NCI-H2171 treated with DMSO at 0.1 percent for 48 hours (cell line): Measurements from ENCODE around the gene LINC00237.

Experiments used
- DNase-seq: peaks from one replicate; lab custom pipeline; 2025; lab: John Stamatoyannopoulos, UW

LINC00237 gene

DNA sequence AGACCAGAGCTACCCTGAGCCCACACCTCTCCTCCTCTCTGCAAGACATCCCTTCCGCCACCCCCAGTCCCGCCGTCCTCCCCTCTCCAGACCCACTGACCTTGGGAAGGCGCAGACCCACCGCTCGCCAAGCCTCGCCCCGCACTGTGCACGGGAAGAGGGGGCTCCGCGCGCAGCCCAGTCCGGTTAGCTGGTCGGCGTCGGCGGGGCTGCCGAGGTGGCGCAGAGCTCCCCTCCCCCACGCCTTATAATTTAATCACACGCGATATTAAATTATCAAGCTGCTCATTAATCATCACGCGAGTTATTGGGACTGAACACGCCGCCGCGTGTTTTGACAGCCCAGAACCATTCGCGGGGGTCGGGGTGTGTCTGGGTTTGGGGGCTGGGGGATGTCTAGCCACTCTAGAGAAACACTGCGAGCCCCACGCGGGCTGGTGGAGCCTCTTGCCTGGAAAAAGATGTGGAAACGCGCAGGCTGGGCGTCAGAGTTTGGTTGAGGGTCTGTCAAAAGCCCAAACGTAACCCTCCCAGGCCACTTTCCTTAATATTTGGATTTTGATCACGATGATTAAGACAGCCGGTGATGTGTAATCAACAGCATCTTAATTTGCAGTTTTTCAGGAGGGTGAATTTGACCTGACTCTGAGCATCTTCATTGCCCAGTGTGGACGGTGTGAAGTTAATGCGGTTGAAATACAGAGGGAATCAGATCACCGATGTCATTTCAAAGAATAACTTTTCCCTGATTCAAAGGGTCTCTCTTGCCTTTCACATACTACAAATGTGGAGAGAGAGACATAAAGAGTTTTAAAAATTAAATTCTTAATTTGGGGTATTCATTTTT, at the start of gene LINC00237:
LINC00237 (minus strand) TSS at position 188 of the 847 bp plus-strand sequence.
- DNase-seq = no peak

DNA sequence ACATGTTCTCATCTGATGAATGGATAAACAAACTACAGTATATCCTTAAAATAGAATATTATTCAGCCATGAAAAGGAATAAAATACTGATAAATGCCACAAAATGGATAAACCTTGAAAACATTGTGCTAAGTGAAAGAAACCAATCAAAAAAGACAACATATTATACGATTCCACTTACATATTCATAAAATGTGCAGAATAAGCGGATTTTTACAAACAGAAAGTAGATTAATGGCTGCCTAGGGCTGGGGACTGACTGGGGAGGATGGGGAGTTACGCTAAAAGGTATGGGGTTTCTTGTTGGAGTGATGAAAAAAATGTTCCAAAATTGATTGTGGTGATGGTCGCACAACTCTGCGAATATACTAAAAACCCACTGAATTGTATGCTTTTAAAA, 49.1 kb upstream of the LINC00237 start:
- no peak for DNase-seq

DNA sequence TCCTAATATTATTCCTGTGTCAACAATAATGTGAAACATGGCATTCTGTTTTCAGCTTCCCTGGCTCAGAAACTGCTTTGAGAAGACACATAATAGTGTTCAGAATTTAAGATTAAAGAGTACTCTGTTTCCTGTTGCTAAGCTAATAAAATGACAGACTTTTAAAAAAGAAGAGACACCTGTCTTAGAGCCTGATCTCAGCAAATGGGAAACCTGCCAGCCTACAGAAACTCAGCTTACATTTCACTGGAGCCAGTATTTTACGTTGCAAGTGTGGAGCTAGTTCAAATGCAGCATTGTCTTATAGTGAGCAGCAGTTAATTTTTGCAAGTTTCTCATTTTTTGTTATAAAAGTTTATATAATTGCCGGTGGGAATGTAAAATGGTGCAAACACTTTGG, 48.5 kb upstream of the LINC00237 start:
- DNase-seq = no peak

DNA sequence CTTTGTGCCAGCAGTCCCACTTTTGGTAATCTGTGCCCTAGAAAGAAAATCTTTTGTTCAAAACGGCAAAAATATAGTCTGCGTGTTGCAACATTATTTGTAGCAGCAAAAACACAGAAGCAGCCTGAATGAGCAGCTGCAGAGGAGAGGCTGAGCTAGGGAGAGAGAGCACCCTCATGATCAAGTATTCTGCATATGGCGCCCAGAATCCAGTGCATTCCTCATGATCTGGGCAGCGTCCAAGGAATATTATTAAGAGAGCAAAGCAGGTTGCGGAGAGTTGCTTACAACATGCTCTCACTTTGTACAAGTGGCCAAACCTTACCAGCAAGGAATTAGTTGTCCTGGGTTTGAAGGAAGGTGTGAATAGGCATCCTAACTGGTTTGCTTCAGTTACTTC, 45.6 kb upstream of the LINC00237 start:
- no peak for DNase-seq

DNA sequence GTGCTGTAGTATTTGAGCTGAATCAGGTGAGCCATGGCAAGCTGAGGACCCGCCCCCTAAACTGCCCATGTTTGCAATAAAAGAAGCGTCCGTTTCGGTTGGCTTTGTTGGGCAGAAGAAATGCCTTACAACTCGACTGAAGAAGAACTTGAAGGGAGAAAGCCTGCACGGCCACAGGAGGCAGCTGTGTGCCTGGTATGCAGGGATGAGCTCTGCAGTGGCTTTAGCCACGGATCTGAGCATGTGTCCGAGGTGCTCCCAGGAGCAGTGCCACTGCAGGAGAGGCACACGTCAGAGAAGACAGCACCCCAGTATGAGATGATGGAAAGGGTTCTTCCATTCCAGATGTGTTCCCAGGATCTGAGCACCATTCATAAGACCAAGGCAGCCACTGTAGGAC, 43.2 kb upstream of the LINC00237 start:
- DNase-seq = no peak

DNA sequence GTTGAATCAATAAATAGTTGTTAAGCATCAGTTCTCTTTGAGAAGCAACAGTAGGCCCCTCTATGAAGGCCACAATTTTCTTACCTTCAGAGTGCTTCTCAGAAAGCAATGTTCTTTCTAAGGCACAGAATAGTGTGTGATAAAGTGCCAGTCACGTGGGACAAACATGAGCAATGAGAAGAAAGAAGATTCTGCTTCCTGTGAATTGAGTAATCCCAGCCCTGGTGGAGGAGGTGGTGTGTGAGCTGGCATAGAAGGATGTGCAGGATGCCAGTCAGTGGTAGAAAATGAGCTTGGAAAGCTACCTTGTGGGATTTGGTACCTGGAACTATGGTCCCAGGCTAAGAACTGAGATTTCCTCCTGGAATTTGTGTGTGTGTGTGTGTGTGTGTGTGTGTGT, 41.4 kb upstream of the LINC00237 start:
- no peak for DNase-seq

DNA sequence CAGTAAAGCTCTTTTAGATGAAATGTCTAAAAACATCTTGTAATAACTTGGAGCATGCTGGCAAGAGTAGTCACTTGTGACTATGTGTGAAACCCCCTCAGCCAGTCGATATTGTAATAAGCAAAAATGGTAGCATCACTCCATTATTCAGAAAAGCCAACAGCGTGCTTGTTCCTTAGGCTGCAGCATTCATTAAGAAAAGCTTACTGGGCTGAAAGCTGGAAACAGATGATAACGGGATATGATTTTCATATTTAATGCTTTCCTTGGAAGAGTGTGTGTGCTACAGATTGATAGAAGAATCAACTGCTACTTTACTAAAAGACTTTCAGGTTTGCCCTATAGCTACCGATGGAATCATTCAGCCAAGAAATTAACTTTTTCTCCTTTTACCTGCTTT, 40.1 kb upstream of the LINC00237 start:
- DNase-seq = no peak

DNA sequence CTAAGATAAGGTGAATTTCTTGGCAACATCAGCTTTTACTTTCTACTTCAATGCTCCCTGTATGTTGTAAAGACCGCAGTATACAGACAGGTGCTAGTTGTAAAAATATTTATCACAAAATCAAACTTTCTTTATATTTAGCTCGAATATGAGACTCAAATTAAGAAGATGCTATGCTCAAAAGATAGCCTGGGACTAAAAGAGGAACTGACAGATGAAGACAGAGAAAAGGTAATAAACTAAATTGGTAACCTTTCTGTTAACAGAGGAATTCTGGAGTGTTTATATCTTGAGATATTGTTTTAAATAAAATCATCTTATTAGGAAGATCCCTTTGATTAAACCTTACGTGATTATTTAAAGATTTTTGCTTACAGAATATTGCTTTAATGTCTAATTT, 39.3 kb upstream of the LINC00237 start:
- no peak for DNase-seq

DNA sequence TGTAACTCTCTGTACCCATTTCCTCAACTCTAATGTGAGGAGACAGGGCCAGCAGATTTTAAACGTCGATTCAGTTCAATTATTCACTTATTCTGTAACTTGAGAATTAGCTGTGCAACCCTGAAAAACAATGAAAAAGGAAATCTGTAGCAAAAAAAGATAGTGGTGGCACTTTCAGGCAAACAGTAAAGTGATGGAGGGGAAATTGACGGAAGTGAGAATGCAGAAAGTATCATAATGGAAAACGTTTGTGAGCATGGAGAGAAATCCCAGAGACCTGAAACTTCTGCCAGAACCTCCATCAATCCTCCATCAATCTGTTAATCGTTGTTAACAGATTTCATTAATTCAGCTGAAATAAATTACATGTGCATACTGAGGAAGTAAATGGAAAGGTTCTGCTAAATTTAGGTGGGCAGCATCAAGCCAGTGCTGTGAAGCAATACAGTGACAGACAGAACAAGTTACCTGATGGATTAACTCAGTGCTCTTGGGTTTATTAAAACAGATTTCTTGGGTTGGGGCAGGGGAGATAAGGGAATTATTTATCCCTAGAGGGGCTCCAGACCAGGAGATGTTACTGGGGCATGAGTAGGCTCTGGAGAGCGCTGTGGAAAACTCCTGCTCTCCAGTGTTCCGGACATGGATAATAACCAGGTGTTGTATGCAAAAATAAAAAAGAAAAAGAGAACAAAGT, 37.2 kb upstream of the LINC00237 start:
- no peak for DNase-seq

DNA sequence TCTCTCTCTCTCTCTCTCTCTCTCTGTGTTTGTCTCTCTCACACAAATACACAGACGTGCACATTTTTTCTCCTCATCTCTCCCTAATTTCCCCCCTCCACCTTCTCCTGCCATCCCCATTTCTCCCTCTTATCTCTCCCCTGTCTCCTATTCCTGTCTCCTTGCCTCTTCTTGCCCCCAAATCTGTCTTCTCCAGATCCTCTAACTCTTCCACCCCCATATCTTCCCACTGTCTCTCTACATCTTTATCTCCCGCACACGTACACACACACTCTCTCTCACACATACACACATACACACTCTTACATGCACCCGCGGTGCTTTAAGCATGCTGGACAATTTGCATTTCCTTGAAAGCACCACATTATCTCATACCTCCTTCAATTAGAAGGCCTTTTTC, 35.7 kb upstream of the LINC00237 start:
- no peak for DNase-seq

DNA sequence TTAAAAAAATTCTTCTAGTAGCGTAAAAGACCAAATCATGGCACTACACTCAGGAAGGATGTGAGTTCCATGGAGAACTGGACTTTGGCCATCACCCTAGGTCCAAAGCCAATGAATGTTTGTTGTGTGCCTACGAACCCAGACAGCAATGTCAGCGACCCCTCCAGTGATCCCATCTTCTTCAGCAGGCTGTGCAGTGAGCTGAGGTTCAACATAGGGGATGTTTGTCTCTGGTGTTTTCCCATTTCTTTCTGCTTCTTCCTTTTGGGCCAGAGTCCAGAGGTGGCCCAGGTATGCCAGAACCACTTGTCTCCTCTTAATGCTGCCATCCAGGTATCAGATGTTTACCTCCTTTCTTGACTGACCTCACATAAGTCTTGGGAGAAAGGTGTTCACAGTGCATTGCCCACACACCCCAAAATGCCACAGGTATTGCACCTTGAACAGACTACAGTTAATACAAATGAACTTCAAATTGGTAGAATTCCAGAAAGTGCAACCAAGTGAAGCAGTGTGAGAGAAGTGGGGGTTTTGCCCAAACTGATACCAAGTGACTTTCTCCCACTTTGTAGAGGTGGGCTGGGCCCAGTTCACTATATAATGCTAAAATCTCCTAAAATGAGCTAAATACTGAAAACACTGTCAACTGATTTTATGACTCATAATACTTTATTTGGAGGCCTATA, 33.9 kb upstream of the LINC00237 start:
- no peak for DNase-seq

DNA sequence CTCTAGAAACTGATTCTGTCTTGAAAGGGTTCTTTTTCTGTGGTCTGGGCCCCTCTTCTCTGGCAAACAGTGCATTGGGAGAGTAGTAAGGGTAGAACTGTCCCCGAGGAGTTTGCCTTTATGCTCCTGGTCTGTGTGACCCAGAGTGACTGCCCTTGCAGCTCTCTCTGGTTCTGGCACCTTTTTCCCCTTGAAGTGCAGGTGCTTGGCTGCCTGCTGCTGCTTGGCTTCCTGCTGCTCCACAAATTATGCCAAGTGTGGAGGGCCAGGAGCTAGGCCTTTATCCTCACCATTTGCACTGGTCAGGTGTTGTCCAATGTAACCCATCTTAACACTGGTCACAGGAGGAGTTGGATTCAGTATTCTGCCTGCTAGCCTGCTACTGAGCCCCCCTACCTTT, 30.9 kb upstream of the LINC00237 start:
- no peak for DNase-seq

DNA sequence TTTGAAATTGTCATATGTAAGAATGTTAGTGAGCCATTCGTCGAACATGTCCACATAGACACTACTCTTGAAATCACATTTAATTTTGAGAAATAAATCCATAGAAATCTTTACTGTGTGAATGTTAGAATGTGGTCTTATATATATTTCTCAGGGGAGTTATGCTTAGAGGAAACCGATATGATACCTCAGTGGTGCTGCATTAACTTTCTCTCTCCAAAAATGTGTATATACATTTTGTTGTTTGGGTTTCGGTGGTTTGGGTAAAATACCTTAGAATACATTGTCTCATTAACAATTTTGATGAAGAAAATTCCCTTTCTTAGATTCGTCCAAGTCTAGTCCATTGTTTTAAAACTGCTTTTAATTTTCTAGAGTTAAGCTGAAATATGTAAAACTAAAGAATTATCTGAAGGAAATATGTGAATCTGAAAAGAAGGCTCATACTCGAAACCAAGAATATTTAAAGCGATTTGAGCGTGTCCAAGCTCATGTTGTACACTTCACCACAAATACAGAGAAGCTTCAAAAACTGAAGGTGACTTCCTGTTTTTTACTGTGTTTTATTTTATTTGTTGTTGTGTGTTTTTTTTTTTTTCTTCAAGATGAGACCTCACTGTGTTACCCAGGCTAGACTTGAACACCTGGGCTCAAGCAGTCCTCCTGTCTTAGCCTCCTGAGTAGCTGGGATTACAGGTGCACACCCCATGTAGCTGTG, 30.0 kb upstream of the LINC00237 start:
- DNase-seq = no peak

DNA sequence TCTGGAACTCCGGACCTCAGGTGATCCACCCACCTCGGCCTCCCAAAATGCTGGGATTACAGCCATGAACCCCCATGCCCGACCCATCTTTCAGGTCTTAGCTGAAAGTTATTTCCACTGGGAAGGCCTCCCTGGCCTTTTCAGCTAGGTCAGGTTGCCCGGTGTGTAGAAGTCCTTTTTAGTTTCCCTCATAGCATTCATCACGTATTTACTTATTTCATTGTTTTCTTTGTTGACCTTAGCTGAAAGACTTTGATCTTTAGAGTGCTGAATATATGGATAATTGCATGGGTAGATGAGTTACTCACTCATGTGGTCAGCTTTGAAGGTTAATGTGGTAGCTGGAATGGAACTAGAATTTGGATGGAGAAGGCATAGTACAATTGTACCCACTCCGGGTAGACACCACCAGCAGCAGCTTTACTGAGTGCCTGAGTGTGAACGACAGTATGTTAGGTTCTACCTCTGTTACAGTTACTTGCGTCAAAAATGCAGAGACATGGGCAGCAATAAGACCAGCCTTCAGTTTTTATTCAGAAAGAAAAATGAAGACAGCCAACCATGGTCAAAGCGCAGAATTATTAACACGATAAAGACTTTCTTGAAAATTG, 28.8 kb upstream of the LINC00237 start:
- DNase-seq = no peak

DNA sequence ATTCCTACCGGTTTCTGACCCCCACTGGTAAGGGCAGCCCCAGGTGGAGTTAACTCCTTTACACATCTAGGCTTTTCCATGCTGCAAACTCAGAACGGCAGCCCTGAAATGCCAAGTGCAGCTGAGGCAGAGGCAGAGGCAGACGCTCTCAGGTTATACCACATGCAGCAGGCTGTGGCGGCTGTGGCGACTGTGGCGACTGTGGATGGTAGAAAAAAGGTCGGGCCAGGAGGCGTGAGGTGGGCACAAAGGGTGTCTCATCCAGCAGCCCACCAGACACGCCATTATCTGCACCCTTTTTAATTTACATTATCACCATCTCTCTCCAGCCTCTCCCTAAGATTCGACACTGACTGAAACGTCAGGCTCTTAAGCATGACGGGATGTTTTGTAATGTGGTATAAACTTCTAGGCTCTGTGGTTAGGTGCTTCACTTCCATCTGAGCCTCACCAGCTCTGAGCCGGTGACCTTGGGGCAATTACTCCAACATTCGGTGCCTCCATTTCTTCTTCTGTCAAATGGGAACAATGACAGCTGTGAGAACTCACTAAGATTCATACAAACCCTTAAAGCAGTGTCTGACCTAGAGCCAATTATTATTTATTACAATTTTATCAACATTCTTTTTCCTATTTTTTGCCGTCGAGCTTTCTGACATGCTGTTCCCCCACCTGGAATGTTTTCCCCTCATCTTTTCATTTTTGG, 27.9 kb upstream of the LINC00237 start:
- no peak for DNase-seq

DNA sequence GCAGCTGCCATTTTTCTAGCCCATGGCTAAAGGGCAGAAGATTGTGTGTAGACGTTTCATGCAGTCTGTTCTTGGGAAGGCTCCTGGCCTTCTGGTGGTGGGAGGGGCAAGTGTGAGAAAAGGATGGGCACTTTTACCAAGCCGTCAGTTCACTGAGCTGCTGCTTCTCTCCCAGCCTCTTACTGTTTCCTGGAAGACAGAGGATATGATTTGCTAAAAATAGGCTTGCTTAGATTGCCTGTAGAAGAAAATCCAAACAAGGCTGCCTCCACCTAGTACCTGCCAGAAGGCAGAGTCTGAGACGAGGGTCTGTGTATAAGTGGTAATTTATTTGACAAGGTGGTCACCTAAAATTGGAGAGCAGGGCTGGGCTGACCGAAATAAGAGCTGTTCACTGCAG, 27.2 kb upstream of the LINC00237 start:
- no peak for DNase-seq

DNA sequence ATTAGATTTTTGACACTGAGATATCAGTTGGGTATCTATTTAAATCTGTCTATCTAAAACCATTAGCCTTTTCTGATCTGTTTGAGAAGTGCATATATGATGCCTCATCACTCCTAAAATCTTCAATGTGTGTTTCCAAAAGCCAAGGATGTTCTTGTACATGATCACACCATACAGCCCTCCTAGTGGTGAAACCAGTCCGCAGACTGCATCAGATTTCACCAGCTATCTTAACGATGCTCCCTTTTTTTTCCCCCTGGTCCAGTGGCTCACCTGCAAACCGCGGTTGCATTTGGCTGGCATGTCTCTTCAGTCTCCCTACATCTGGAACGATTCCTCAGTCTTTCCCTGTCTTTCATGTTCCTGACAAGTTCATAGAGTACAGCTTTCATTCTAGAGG, 23.7 kb upstream of the LINC00237 start:
- peak; percentile 11 for DNase-seq

DNA sequence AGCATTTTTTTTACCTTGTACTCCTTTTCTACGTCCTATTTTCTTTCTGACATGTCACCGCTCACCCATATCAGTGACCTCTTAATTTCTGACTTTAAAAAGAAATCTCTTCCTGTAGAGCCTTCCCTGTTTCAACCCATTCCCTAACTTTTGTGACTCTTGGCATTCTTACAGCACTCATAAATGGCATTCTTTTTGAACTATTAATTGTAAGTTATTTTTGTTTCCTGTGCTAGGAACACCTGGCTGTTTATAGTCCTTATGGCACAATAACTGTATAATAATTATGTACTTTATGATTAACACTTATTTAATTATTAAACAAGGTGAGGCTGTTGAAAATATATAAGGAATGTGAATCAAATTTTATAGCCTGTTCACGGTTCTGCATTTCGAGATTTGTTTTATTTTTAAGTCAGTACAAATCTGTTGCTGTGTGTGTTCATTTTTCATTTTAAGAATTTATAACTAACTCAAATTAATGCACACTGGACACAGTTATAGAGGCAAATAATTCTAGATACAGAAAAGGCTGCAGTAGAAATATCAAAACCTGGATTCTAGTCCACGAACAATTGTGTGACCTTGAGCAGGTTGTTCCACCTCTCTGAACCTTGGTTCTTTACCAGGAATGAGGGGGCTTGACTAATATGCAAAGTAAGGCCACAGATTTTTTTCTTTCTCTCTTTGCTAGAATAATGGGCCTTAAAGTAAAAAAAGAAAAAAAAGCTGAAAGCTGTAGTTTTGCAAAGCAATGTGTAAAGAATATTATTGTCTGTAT, 21.2 kb upstream of the LINC00237 start:
- no peak for DNase-seq

DNA sequence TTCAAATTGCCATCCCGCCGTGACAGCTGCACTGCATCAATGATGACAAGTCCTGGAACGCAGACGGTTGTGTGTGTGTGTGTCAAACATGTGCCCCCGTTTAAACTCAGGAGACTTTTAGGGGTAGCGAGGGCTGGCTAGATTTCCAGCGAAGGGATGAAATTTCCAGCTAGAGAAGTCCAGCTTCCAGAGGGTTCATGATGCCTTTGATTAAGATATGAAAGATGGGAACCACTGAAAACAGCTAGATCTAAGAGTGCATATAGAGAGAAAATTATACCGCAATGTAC, 20.4 kb upstream of the LINC00237 start:
- DNase-seq = peak; percentile 42

DNA sequence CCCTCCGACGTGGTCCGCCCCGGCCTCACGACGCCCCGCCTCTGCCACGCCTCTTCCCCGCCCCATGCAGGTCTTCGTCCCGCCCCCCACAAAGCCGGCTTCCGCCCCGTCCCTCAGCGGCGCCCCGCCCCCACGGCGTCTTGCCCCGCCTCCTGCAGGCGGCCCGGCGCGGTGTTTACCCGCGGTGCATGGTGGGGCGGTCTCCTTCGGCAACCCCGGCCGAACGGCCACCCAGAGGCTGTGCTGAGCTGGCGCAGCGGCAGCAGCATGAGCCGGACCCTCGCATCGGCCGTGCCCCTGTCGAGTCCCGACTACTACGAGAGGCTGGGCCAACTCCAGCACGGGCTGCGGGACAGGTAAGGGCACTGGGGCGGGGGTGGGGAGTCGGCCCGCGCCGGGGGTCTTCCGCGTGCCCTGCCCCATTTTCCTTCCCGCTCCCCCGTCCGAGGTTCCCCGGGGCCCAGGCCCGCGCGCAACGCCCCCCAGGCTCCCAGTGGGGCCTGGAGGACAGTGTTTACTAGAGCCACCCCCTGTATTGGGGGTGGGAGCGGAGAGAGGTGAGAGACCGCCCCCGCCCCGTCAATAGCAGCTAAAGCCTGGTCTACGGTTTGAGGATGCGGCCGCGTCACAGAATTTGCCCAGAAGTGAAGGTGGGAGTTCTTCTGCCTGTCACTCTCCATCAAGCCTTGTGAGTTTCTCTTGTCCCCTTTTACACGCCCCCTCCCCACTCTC, 19.9 kb upstream of the LINC00237 start, which contains the start of gene KIZ:
KIZ (plus strand) TSS at position 234 of the 732 bp plus-strand sequence; CDS start at position 268, 34 bp downstream.
- DNase-seq = peak; percentile 96
